A549 (cell line): ENCODE results near the gene HAUS5. TPM values are rescaled to one million over a fixed set of nuclear protein-coding genes. Genes with fewer than 3 reads are reported as not detected.

Experiments used
- ATAC-seq, 2 experiments: fragments of 200-7000 bp in 1 of 2; fragments of >200 bp in 1 of 2; cut with Nextera tagmentation in 1 of 2; cut with Tn5 transposase in 1 of 2; 3 replicates each; pipeline versions ENCODE4 v1.8.0 to v1.9.1; 2018 to 2020; ENCODE audit warnings: mild to moderate bottlenecking in 1 of 2, moderate library complexity in 1 of 2
- CTCF ChIA-PET: fragments of 300-600 bp; sonication (Branson Sonifier 250); formaldehyde crosslinking; extraction: SDS; loops from one replicate; lab custom pipeline; 2021; ENCODE audit warnings: antibody characterized with exemption, inconsistent platforms; lab: Yijun Ruan, JAX
- POLR2A ChIA-PET: fragments of 350-600 bp; formaldehyde crosslinking; extraction: SDS; loops from one replicate; lab custom pipeline; 2021; ENCODE audit warnings: antibody characterized with exemption, inconsistent platforms; lab: Yijun Ruan, JAX
- DNase-seq, 2 experiments: peaks; one replicate each; pipeline versions ENCODE4 v3.0.0 to v3.0.0-alpha.2; 2011 to 2016; ENCODE audit warnings: low read depth in 1 of 2, low spot score in 1 of 2
- FAIRE-seq: peaks from 2 replicates; lab custom pipeline; 2011; peaks lifted over from hg19 to GRCh38; lab: Jason Lieb, UNC
- H3K27ac ChIP-seq, 2 experiments: fragments of >200 bp; sonication (Bioruptor Twin); formaldehyde crosslinking; 3 replicates each; pipeline ENCODE4 v1.5.1; 2016 to 2017
- H3K4me1 ChIP-seq: fragments of >200 bp; sonication (Bioruptor Twin); formaldehyde crosslinking; 3 replicates; pipeline ENCODE4 v1.6.1; 2016
- H3K4me2 ChIP-seq: fragments of >200 bp; sonication (Bioruptor Twin); formaldehyde crosslinking; 3 replicates; pipeline ENCODE4 v1.6.1; 2016
- H3K4me3 ChIP-seq: fragments of >200 bp; sonication (Bioruptor Twin); formaldehyde crosslinking; 3 replicates; pipeline ENCODE4 v1.5.1; 2016
- H3K9me3 ChIP-seq: fragments of >200 bp; sonication (Bioruptor Twin); formaldehyde crosslinking; 3 replicates; pipeline ENCODE4 v1.6.1; 2016
- BHLHE40 ChIP-seq: IDR thresholded peaks from 2 replicates; pipeline ENCODE4 v1.6.1; 2012; ENCODE audit warnings: low read depth, low read length, inconsistent platforms
- E2F6 ChIP-seq: IDR thresholded peaks from 2 replicates; pipeline ENCODE4 v1.6.1; 2012; ENCODE audit warnings: low read depth, borderline replicate concordance
- FOSL2 ChIP-seq, 2 experiments: fragments of 450-650 bp in 1 of 2; fragments of >200 bp in 1 of 2; sonication (Bioruptor Twin) in 1 of 2; formaldehyde crosslinking; IDR thresholded peaks; 2 replicates each; pipeline versions ENCODE4 v1.5.0 to v1.6.1; 2016 to 2020; ENCODE audit warnings: mild to moderate bottlenecking in 1 of 2, moderate library complexity in 1 of 2
- HEYL ChIP-seq: fragments of 250-450 bp; sonication (Bioruptor Pico); IDR thresholded peaks from 2 replicates; pipeline ENCODE4 v1.8.0; 2021; ENCODE audit warnings: mild to moderate bottlenecking, moderate library complexity
- HOXA7 ChIP-seq: fragments of 250-450 bp; sonication (Bioruptor Pico); IDR thresholded peaks from 2 replicates; pipeline ENCODE4 v1.5.0; 2020; ENCODE audit warnings: mild to moderate bottlenecking, moderate library complexity
- HOXB5 ChIP-seq: fragments of 250-450 bp; sonication (Bioruptor Pico); IDR thresholded peaks from 2 replicates; pipeline ENCODE4 v1.5.0; 2020; ENCODE audit warnings: mild to moderate bottlenecking, moderate library complexity
- JUN ChIP-seq, 2 experiments: fragments of >200 bp; sonication (Bioruptor Twin); formaldehyde crosslinking; IDR thresholded peaks; 2 replicates in 1 of 2; 3 replicates in 1 of 2; pipeline ENCODE4 v1.6.1; 2016 to 2017
- JUNB ChIP-seq: fragments of >200 bp; sonication (Bioruptor Twin); formaldehyde crosslinking; IDR thresholded peaks from 2 replicates; pipeline ENCODE4 v1.6.1; 2016
- KDM5A ChIP-seq: fragments of 200-600 bp; sonication (generic); IDR thresholded peaks from 2 replicates; pipeline ENCODE4 v1.6.1; 2016; ENCODE audit warnings: antibody characterized with exemption, mild to moderate bottlenecking
- MYC ChIP-seq: IDR thresholded peaks from 2 replicates; pipeline ENCODE4 v1.6.1; 2012; ENCODE audit warnings: mild to moderate bottlenecking, inconsistent platforms, low read length, improper control_type of control experiment, borderline replicate concordance
- PHF8 ChIP-seq: fragments of 200-600 bp; sonication (generic); IDR thresholded peaks from 2 replicates; pipeline ENCODE4 v1.6.1; 2016; ENCODE audit warnings: low read depth, mild to moderate bottlenecking, antibody characterized with exemption, moderate library complexity, borderline replicate concordance
- POLR2A ChIP-seq: IDR thresholded peaks from 2 replicates; pipeline ENCODE4 v1.6.1; 2012; ENCODE audit warnings: mild to moderate bottlenecking, low read length
- RAD21 ChIP-seq, 2 experiments: fragments of >200 bp in 1 of 2; sonication (Bioruptor Twin) in 1 of 2; formaldehyde crosslinking in 1 of 2; IDR thresholded peaks in 1 of 2; conservative IDR thresholded peaks in 1 of 2; 2 replicates in 1 of 2; 3 replicates in 1 of 2; pipeline ENCODE4 v1.6.1; 2012 to 2018; ENCODE audit warnings: inconsistent platforms in 1 of 2
- RNF2 ChIP-seq: fragments of 200-600 bp; sonication (generic); IDR thresholded peaks from 2 replicates; pipeline ENCODE4 v1.6.1; 2016; ENCODE audit warnings: low read depth, mild to moderate bottlenecking, antibody characterized with exemption, moderate library complexity, borderline replicate concordance
- TFCP2L1 ChIP-seq: fragments of 250-450 bp; sonication (Bioruptor Pico); IDR thresholded peaks from 2 replicates; pipeline ENCODE4 v1.5.0; 2021; ENCODE audit warnings: mild to moderate bottlenecking
- ZC3H11A ChIP-seq: fragments of 450-650 bp; IDR thresholded peaks from 2 replicates; pipeline ENCODE4 v1.6.1; 2014; ENCODE audit warnings: antibody characterized with exemption, mild to moderate bottlenecking
- WGBS: methylation state at CpG from one replicate; pipeline ENCODE4 v1.1.6; 2017; ENCODE audit errors: missing lambda C conversion rate; 5-methylcytosine and 5-hydroxymethylcytosine counted together
- polyA plus RNA-seq, 4 experiments: library from polyadenylated mRNA; depleted of rRNA in 3 of 4; stranded (reverse); fragments of >200 nt; fragmentation: RNase III in 1 of 4; extraction: RNeasy Plus Mini Kit Qiagen cat#74134 plus additional on column Dnase treatment in 1 of 4; gene quantifications; 2 replicates in 3 of 4; 3 replicates in 1 of 4; pipeline ENCODE4 v1.2.3, GENCODE V29; 2011 to 2017
- TF ChIP-seq, protein P1 (sequence below): fragments of 200-600 bp; sonication (generic); IDR thresholded peaks from 2 replicates; pipeline ENCODE4 v1.6.1; 2016; ENCODE audit warnings: antibody characterized with exemption, mild to moderate bottlenecking, moderate library complexity
- TF ChIP-seq, protein P2 (sequence below): IDR thresholded peaks from 2 replicates; pipeline ENCODE4 v1.6.1; 2012
- TF ChIP-seq, protein P3 (sequence below): fragments of 450-650 bp; IDR thresholded peaks from 2 replicates; pipeline ENCODE4 v1.6.1; 2014; ENCODE audit warnings: antibody characterized with exemption

HAUS5 gene
- polyA plus RNA-seq, 2 of the 4 experiments (the other 2 are of a cell fraction): 7.3 to 16.1 TPM

DNA sequence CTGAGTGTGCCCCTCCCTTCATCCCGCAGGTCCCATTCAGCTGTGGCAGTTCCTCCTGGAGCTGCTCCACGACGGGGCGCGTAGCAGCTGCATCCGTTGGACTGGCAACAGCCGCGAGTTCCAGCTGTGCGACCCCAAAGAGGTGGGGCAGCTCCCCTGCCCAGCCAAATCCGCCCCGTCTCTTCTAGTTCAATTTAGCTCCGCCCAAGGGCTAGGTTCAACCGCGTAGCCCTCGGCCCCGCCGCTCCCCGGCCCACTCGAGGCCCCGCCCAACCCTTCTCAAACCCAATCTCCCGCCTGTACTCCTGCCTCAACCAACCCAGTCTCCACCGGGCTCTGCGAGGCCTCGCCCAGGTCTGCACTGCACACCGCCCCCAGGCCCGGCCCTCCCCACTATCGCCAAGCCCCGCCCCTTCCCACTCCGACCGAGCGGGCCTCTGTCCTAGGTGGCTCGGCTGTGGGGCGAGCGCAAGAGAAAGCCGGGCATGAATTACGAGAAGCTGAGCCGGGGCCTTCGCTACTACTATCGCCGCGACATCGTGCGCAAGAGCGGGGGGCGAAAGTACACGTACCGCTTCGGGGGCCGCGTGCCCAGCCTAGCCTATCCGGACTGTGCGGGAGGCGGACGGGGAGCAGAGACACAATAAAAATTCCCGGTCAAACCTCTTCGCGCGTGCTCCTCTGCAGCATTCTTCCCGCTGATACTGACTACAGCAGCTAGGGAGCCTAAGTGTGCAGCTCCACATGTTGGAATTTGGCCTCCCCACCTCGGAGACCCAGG is 31.9 kb downstream of the HAUS5 start:
- DNase-seq (peak; percentile 99 to 100), FAIRE-seq (peak; percentile 67), ATAC-seq (peak; percentile 72 to 90)
- 2% methylated on average over 54 of the region's 60 CpGs for WGBS
- H3K9me3 ChIP-seq: no peaks in the 10 kb centered on the region
- POLR2A ChIA-PET: interaction anchor here (0.5 to 2.2 kb wide), 12 partner anchors 10 to 409 kb away, joined by 3 to 10 read pairs (median 4); partner anchors contain the start of genes HAUS5, LIN37, PSENEN and RBM42
- CTCF ChIA-PET: interaction anchor here (0.6 to 4.2 kb wide), 16 partner anchors 10 to 323 kb away, joined by 3 to 28 read pairs (median 4); partner anchors contain the start of genes HAUS5 and RBM42
- H3K27ac ChIP-seq: peak overlapping the region; percentile 75 to 89
- TF ChIP-seq, protein P1, sequence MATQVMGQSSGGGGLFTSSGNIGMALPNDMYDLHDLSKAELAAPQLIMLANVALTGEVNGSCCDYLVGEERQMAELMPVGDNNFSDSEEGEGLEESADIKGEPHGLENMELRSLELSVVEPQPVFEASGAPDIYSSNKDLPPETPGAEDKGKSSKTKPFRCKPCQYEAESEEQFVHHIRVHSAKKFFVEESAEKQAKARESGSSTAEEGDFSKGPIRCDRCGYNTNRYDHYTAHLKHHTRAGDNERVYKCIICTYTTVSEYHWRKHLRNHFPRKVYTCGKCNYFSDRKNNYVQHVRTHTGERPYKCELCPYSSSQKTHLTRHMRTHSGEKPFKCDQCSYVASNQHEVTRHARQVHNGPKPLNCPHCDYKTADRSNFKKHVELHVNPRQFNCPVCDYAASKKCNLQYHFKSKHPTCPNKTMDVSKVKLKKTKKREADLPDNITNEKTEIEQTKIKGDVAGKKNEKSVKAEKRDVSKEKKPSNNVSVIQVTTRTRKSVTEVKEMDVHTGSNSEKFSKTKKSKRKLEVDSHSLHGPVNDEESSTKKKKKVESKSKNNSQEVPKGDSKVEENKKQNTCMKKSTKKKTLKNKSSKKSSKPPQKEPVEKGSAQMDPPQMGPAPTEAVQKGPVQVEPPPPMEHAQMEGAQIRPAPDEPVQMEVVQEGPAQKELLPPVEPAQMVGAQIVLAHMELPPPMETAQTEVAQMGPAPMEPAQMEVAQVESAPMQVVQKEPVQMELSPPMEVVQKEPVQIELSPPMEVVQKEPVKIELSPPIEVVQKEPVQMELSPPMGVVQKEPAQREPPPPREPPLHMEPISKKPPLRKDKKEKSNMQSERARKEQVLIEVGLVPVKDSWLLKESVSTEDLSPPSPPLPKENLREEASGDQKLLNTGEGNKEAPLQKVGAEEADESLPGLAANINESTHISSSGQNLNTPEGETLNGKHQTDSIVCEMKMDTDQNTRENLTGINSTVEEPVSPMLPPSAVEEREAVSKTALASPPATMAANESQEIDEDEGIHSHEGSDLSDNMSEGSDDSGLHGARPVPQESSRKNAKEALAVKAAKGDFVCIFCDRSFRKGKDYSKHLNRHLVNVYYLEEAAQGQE: peak; percentile 46; the same call in 1 of the 2 replicates
- TF ChIP-seq HOXA7 (CRISPR knock-in tag) (no peak), ZC3H11A (no peak), JUNB (no peak), BHLHE40 (no peak), JUN (IDR thresholded peaks at IDR 0.05) (peak in 1 of 2 experiments; percentile 23; a peak in 1 of 5 replicates), HOXB5 (peak; percentile 58; the same call in 1 of the 2 replicates), E2F6 (peak; percentile 67; the same call in 1 of the 2 replicates), POLR2A (peak; percentile 51), PHF8 (0 out of 2 replicates have a peak, but pooled peaks have one; percentile 47), FOSL2 (IDR thresholded peaks at IDR 0.05) (no peak), FOSL2 (CRISPR knock-in tag; IDR thresholded peaks at IDR 0.05) (no peak), RNF2 (peak; percentile 45; the same call in 1 of the 2 replicates)
- TF ChIP-seq, protein P2, sequence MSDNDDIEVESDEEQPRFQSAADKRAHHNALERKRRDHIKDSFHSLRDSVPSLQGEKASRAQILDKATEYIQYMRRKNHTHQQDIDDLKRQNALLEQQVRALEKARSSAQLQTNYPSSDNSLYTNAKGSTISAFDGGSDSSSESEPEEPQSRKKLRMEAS: peak; percentile 80
- TF ChIP-seq, protein P3, sequence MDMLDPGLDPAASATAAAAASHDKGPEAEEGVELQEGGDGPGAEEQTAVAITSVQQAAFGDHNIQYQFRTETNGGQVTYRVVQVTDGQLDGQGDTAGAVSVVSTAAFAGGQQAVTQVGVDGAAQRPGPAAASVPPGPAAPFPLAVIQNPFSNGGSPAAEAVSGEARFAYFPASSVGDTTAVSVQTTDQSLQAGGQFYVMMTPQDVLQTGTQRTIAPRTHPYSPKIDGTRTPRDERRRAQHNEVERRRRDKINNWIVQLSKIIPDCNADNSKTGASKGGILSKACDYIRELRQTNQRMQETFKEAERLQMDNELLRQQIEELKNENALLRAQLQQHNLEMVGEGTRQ: peak; percentile 76
- H3K4me1 ChIP-seq: peaks cover 22% of the 10 kb centered on the region
- peak overlapping the region; percentile 98 for H3K4me2 ChIP-seq
- peak overlapping the region; percentile 61 for H3K4me3 ChIP-seq

- H3K4me3 ChIP-seq: peak overlapping the region; percentile 61
- ATAC-seq: peak; percentile 22 to 35
- DNase-seq: peak; percentile 79 to 81
- 0 out of 2 replicates have a peak, but pooled peaks have one; percentile 18 for TF ChIP-seq RNF2
- no peak for TF ChIP-seq RAD21 (conservative IDR thresholded peaks at IDR 0.05 in 1 of 2, IDR thresholded peaks at IDR 0.05 in 1 of 2)
- no peak for TF ChIP-seq KDM5A
- peak; percentile 19; the same call in 1 of the 2 replicates for TF ChIP-seq MYC
- no peak for TF ChIP-seq POLR2A
- 0 out of 2 replicates have a peak, but pooled peaks have one; percentile 9 for TF ChIP-seq PHF8
- 0 out of 2 replicates have a peak, but pooled peaks have one; percentile 6 for TF ChIP-seq TFCP2L1 (CRISPR knock-in tag)
- TF ChIP-seq HEYL (CRISPR knock-in tag): no peak
- TF ChIP-seq HOXB5: no peak
- H3K4me1 ChIP-seq: peaks cover 25% of the 10 kb centered on the region
- ChIA-PET POLR2A (interaction anchor here (0.6 to 2.2 kb wide), 8 partner anchors 9 to 409 kb away, joined by 3 to 9 read pairs (median 4); partner anchors contain the start of genes HAUS5, LIN37 and THAP8), CTCF (interaction anchor here (0.9 to 4.2 kb wide), 8 partner anchors 11 to 292 kb away, joined by 3 to 28 read pairs (median 4); partner anchors contain the start of gene HAUS5)
- peak overlapping the region; percentile 98 for H3K4me2 ChIP-seq
- WGBS: 29% methylated on average over 14 of the region's 20 CpGs
- H3K27ac ChIP-seq: peak overlapping the region; percentile 38 to 74
- H3K9me3 ChIP-seq: no peaks in the 10 kb centered on the region
- no peak for FAIRE-seq
Observed at GRCh38 chr19:35644987-35645679, 32.6 kb downstream of the HAUS5 start.
